GM18868 (cell line): ENCODE measurements around the gene NAALAD2.
"Not testable (repeated sequence)": the region's sequence is repeated elsewhere in the genome, so short reads cannot be mapped to it uniquely, and the experiment has no call there.

ENCODE experiments used
- ATAC-seq: cut with Tn5 transposase; IDR thresholded peaks from one replicate; pipeline ENCODE4 v1.9.1; 2021; ENCODE audit warnings: mild to moderate bottlenecking, moderate library complexity; ENCODE audit not compliant: unreplicated experiment

NAALAD2 gene

DNA sequence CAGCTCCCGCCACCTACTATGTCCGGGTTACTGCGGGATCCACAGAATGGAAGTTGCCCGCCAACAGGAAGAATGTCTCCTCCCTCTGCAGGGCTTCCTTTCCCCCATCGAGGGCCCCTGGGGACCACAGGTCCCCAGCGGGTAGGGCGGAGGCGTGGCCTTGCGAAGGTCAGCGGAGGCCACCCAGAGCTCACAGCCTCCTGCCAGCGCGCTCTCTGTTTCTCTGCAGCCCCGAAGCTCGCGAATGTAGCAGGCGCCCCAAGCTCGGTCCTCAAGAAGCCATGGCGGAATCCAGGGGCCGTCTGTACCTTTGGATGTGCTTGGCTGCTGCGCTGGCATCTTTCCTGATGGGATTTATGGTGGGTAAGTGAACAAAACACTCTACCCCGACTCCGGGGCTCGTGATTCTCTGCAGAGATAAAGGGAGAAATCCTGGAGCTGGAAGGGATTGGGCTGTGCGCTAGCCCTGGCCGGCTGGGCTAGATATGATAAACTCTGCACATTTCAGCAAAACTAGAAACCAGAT, at the start of gene NAALAD2:
Gene NAALAD2 (plus strand): TSS at position 186 of the 526 bp plus-strand sequence. CDS start 96 bp downstream, at position 282.
- peak; percentile 80 for ATAC-seq

DNA sequence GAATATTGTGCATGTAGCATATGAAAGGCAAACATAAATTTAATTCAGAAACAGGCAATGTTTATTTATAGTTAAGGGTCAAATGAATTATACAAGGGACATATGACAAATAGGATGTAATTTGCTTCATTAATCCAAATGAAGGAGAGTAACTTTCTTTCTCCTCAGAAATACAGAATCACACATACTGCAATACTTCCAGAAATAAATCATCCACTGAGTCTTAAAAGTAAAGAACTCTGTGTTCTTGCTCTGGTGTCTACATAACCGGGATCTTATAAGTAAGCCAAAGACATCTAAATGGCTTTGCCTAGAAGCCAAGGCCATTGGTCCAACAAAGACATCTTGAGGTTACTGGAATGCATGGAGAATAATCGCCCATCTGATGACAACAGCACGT, 48.8 kb upstream of the NAALAD2 start, which contains the start of gene UBTFL1:
Gene UBTFL1 (plus strand): TSS at position 301 of the 400 bp plus-strand sequence. CDS start 0 bp downstream, at position 301.
- not testable (repeated sequence) for ATAC-seq

DNA sequence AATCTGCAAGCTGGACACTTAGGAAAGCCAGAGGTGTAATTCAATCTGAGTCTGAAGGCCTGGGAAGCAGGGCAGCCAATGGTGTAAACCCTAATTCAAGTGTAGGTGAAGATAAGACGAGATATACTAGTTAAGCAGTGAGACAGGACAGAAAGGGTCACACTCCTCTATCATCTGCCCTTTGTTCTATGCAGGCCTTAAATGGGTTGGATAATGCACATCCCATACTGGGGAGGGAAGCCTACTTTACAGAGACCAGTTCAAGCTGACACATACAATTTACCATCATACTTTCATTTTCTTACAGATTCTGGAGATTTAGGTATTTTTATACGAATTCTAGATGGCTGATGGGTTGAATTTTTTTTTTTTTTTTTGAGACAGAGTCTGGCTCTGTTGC, 45.7 kb upstream of the NAALAD2 start:
- not testable (repeated sequence) for ATAC-seq

DNA sequence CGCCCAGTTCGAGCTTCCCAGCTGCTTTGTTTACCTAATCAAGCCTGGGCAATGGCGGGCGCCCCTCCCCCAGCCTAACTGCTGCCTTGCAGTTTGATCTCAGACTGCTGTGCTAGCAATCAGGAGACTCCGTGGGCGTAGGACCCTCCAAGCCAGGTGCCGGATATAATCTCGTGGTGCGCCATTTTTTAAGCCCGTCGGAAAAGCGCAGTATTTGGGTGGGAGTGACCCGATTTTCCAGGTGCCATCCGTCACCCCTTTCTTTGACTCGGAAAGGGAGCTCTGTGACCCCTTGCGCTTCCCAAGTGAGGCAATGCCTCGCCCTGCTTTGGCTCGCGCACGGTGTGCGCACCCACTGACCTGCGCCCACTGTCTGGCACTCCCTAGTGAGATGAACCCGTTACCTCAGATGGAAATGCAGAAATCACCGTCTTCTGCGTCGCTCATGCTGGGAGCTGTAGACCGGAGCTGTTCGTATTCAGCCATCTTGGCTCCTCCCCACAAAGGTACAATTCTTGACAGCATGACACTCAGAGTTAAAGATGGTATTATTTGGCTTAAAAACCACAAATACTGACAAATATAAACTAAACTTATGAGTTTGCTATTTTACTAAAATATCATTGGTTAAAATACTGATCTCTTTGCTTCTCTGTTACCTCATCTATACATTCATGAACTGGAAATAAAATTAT, 39.1 kb upstream of the NAALAD2 start:
- not testable (repeated sequence) for ATAC-seq

DNA sequence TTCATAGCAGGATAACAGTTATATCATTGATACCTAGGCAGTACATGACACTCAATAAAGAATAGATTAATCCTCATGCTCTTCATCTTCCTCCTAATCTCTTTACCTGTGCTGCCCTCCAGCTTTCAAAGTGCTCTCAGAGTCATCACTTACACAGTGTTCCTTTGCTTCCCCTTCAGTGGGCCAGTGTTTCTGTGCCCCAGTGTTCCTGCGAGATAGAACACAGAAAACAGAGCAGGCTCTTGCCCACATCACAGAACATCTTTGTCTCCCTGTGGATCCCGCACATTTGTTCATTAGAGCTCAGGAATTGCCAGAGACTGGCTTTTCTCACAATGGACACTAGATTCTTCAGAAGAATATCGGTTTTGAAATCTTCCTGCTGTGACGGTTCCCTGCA, 36.2 kb upstream of the NAALAD2 start:
- ATAC-seq, result not testable (repeated sequence)

DNA sequence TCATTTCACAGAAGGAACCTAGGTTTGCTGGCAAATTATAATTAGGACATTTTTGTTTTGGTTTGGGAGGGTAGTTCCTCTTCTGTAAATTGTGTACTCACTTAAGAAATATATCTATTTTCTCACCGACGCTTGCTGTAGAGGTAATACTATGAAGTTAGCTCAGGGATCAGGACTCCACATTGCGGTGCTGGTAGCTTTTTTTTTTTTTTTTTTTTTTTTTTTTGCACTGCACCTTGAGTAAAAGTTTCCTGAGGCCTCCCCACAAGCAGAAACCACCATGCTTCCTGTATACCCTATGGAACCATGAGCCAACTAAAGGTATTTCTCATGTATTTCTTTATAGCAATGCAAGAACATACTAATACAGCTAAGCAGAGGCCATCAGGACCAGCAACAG, 34.0 kb upstream of the NAALAD2 start:
- no peak for ATAC-seq

DNA sequence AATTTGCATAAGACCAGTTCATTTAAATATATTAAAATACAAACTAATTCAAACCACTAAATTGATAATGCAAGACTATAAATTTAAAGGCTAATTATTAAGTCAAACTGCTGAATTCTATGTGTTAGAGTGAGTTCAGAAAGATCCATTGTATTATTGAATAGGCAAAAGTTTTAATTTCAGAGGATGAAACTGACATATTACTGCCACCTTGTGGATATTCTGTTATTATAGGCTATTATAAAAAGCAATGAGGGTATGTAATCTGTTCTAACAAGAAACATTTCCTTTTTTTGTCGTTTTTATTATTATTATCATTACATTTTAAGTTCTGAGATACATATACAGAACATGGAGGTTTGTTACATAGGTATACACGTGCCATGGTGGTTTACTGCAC, 20.9 kb upstream of the NAALAD2 start:
- ATAC-seq, result no peak

DNA sequence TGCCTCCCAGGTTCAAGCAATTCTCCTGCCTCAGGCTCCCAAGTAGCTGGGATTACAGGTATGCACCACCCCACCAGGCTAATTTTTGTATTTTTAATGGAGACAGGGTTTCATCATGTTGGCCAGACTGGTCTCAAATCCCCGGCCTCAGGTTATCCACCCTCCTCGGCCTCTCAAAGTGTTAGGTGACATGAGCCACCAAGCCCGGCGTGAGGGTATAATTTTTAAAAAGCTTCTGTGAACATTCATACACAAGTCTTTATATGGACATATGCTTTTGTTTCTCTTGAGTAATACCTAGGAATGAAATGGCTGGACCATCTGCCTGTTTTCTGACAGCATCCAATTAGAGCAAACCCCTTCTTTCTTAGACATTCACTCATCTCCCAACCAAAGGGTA, 14.3 kb upstream of the NAALAD2 start:
- no peak for ATAC-seq

DNA sequence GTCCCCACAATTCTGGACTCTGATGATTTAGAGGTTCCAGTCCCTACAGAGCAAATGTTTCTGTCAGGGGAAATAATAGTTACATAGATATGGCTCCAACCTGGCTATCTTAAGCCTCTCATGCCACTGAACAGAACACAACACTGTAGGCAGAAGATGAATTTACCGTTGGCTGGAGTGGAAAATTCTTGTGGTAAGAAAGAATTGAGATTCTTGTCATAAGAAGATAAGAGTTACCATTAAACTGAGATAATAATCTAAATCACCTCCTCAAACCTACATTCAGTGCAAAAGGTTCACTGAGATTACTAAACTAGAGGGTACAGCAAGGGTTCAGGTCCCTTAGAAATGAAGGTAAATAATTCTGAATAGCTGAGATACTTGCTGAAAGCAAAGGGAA, 10.1 kb upstream of the NAALAD2 start:
- ATAC-seq, result no peak

DNA sequence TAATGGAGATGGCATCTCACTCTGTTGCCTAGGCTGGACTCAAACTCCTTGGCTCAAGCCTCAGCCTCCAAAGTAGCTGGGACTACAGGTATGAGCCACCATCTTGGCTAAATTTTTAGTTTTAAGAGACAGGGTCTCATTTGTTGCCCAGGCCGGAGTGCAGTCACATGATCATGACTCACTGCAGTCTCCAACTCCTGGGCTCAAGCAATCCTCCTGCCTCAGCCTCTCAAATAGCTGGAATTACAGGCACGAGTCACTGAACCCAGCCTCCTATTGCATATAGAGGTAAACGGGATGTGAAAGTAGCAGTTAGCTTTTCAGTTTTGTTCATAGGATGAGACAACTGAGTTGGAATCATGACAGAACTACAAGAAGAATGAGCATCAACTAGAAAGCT, 9.5 kb upstream of the NAALAD2 start:
- ATAC-seq, result no peak

DNA sequence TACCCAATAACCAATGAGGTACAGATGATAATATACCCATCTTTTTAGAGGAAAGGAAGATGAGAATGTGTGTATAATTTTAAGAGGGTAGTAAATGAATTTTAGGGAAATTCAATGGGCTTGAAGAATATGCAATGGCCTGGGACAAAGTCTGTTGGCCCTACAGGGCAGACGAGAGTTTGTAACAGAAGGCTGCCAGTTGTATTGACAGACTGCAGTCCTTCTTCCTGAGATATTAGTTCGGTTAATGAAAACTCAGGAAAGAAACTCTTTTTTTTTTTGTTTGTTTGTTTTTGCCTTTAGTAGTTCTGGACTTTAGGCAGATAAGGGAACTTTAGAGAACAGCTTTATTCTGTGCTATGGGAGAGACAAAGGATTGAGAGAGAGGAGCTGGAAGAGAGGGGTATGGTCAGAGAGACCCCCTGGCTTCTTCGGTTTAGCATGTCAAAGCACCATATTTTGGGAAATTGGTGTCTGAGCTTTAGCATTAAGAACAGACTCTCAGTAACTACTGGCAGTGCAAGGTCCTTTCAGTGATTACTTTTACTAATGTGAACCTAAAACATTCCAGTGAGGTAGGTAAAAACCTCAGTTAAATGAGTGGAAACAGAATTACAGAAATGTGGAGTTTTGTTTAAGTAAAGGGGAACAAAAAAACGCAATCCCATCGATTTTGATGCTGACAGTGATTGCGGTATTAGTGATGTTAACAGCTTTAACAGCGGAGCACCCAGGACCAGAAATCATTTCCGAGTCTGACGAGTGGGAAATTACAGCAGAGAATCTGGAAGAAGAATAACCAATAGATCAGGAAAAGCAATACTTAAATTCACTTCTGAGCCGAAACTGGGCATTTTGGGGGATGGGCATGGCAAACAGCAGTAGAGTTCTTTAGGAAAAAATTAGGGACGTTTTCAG, 644 bp upstream of the NAALAD2 start:
- no peak for ATAC-seq

DNA sequence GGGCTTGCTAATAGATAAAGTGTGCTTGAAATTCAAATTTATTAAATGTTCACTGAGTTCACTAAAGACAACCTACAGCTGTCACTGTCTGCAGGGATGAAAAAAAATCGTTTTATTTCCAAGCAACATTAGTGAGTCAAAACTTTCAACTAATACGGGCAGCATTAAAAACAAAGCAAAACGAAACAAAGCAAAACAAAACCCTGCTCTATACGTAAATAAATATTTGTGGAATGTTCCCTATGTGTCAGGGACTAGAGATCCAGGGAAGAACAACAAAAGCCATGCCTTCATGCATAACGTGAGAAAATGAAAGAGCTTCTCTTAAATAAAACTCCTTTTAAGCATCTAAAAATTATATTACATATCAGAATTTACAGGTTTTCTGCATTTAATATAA, 553 bp downstream of the NAALAD2 start:
- ATAC-seq, result no peak

DNA sequence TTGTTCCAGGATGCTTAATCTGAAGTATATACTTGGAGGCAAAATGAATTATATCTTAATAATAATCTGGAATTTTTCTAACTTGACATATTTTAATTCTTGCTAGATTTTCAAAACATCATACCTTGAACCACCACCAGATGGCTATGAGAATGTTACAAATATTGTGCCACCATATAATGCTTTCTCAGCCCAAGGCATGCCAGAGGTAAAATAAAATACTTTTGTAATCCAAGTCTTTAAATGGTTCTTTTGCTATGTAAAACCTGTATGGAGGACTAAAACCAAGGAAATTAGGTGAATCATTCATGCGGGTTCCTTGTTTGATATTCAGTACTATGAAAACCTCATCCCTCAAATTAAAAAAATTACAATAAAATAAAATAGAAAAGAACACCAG, 14.4 kb downstream of the NAALAD2 start:
- no peak for ATAC-seq

DNA sequence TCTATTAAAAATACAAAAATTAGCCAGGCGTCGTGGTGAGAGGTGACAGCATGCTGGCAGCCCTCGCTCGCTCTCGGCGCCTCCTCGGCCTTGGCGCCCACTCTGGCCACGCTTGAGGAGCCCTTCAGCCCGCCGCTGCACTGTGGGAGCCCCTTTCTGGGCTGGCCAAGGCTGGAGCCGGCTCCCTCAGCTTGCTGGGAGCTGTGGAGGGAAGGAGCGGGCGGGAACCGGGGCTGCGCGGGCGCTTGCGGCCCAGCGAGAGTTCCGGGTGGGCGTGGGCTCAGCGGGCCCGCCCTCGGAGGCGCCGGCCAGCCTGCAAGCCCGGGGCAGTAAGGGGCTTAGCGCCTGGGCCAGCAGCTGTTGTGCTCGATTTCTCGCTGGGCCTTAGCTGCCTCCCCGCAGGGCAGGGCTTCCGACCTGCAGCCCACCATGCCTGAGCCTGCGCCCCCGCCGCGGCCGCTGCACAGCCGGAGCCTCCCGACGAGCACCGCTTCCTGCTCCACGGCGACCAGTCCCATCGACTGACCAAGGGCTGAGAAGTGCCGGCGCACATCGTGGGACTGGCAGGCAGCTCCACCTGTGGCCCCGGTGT, 32.6 kb downstream of the NAALAD2 start:
- ATAC-seq, result not testable (repeated sequence)

DNA sequence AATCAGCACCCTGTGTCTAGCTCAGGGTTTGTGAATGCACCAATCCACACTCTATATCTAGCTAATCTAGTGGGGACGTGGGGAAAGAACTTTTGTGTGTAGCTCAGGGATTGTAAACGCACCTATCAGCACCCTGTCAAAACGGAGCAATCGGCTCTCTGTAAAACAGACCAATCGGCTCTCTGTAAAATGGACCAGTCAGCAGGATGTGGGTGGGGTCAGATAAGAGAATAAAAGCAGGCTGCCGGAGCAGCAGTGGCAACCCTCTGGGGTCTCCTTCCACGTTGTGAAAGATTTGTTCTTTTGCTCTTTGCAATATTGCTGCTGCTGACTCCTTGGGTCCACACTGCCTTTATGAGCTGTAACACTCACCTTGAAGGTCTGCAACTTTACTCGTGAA, 33.2 kb downstream of the NAALAD2 start:
- not testable (repeated sequence) for ATAC-seq

DNA sequence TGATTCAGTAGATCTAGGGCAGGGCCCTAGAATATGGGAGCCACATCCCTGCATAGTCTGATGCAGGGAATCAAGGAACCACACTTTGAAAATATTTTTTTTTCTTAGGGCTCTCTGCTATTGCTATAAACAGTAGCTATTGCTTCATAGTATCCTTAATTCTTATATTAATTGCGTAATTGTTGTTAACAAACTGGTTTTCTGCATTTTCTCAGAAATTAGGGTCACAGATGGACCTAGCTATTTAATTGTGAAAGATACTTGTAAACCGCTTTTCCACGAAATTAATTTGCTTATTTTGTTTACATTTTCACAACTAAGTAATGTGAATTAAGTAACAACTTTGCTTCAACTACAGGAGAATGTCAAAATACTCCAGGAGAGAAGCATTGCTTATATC, 34.1 kb downstream of the NAALAD2 start:
- ATAC-seq, result no peak

DNA sequence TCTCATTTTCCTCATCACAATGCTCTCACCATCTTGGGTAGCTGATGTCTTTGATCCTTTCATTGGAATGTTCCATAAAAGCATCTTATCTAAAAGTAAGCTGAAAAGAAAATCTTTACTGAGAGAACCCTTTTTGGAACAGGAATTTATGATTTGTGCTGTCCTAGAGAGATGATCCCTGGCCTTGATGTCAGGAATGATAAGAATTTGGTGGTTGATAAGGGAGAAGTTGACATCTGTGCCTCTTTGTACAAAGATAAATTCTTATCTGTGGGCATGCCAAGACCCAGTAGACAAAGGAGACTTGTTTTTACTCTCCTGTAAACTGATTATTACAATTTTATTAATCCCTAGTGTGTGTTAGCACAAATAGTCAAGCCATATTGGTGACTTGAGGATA, 36.9 kb downstream of the NAALAD2 start:
- no peak for ATAC-seq

DNA sequence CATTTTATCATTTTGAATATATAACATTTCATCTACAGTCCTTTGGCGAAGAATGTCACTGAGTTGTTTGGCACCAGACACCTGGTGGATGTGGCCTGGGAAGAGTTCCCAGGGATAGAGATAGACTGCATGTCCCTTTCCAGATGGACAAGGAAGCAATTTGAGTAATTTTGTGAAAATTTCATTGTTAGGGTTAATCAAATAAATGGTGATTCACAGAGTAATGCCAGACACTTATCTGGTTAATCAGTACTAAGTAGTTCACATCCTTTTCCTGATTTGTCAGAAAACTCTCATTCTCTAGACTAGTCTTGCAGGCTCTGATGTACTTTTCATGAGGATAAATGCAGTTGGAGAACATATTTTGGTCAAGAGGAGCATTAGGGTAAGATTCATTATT, 41.6 kb downstream of the NAALAD2 start:
- no peak for ATAC-seq

DNA sequence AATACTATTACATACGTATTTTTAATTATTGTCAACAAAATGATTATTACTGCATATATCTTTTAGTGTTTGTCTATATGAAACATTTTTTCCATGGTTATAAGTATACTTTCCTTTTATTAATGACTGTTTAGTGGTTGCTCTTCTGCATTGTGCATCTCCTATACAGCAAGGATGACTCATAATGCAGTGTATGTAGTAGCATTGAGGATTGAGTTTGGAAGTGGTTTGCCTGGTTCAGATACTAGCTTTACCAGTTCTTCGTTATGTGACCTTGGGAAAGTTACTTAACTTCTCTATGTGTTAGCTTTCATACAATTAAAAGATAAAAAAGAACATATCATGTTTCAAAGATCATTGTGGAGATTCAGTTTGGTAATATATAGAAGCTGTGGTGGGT, 44.3 kb downstream of the NAALAD2 start:
- no peak for ATAC-seq

DNA sequence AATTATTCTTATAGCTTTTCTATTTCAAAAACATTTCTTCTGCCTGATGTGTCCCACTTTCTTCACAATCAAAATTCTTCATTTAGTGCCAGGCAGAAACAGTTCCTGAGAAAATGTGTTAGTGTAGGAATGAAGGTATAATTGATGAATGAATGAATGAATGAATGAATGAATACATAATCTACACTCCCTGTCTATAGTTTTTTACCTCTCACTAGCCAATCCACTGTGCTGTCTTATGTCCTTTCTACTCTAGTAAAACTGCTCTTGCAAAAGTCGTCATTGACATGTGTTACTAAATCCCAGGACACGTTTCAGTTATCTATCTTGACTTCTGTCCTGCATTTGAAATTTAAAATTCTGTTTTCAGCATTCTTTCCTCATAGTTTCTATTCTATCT, 45.5 kb downstream of the NAALAD2 start:
- ATAC-seq, result no peak

DNA sequence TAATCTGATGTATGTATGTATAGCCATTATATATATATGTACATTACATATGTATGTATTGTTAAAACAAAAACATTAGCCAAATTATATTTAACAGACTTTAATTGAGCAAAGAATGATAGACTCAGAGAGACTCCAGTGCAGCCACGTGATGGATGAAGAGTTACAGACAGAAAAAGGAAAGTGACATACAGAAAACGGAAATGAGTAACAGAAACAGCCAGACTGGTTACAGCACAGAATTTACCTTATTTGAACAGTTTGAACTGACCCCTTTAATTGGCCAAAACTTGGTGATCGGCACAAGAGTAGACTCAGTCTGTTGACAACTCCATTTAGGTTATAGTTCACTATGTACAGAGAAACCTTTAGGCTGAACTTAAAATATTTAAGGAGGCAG, 53.4 kb downstream of the NAALAD2 start:
- no peak for ATAC-seq
